Stimulated activated CD4-positive, alpha-beta T cell treated with anti-CD3 and anti-CD28 coated beads, Interleukin-12 subunit alpha, Interleukin-12 subunit beta, amount 100 ng/mL, for 4 hours (primary cell): Measurements from ENCODE around the gene TFDP3.

ENCODE experiments used
- DNase-seq: peaks from one replicate; pipeline ENCODE4 v3.0.0-alpha.2; 2020

Gene TFDP3, protein sequence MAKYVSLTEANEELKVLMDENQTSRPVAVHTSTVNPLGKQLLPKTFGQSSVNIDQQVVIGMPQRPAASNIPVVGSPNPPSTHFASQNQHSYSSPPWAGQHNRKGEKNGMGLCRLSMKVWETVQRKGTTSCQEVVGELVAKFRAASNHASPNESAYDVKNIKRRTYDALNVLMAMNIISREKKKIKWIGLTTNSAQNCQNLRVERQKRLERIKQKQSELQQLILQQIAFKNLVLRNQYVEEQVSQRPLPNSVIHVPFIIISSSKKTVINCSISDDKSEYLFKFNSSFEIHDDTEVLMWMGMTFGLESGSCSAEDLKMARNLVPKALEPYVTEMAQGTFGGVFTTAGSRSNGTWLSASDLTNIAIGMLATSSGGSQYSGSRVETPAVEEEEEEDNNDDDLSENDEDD

GRCh38 chrX:133218329-133218728 lies at the start of gene TFDP3:
TFDP3 (minus strand) TSS chrX:133218354; CDS start chrX:133218259, 95 bp downstream.
- no peak for DNase-seq

DNA sequence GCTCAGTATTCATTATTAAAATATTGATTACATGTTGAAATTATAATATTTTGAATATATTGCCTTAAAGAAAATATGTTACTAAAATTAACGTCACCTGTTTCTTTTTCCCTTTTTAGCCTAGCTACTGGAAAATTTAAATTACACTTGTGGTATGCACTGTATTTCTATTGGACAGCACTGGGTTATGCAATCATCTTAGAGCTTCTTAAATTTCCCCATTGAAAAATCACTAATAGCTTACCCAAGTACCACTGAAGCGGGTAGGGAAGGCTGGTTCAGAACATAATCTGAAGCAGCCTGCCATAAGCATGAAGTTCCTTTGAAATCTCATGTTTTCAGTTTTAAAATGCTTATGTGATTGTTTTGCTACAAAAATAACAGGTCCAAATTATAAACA lies 49.5 kb upstream of the TFDP3 start:
- DNase-seq, result no peak

- no peak for DNase-seq
These were observed 47.2 kb upstream of the TFDP3 start for GRCh38 chrX:133265331-133265730.

GRCh38 chrX:133258481-133258880 lies 40.3 kb upstream of the TFDP3 start:
- DNase-seq, result no peak

- DNase-seq, result no peak
These were observed 36.5 kb upstream of the TFDP3 start for GRCh38 chrX:133254666-133255065.

GRCh38 chrX:133251204-133251603 lies 33.0 kb upstream of the TFDP3 start:
- no peak for DNase-seq

DNA sequence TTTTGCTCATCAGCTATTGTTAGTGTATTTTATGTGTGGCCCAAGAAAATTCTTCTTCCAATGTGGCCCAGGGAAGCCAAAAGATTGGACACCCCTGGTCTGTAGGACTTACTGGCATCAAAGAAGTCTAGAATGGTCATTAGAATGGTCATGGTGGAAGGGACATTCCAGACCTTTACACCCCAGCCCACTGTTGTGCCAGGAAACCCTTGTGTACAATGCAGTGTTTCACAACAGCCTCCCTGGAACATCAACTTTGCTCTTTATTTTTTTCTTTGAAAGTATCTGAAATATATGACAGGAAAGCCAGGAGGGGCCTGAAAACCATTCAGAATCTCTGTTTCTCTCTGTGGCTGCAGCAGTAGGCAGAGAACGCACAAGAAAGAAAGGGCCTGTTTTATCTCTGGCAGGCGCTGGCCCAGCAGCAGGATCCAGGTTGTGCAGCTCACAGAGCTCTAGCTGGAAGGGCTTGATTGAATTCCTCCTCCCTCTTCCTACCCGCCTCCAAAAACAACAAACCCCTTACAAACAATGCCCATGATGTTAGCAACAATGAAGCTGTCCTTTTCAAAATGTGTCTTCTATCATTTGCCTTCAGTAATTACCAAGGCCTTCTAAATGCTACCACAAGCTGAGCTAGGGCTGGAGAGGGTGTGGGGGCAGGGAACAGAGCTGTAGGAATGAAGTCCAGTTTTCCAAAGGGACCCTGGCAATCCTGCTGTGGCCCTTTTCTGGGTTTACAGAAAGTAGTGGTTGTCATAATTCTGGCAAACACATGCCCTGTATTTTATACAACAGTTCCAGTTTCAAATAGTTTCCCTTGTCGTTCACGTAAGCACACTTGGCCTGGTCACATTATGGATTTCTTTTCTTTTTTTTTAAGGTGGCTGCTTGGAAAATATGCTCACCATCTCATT lies 32.3 kb upstream of the TFDP3 start:
- DNase-seq, result no peak

DNA sequence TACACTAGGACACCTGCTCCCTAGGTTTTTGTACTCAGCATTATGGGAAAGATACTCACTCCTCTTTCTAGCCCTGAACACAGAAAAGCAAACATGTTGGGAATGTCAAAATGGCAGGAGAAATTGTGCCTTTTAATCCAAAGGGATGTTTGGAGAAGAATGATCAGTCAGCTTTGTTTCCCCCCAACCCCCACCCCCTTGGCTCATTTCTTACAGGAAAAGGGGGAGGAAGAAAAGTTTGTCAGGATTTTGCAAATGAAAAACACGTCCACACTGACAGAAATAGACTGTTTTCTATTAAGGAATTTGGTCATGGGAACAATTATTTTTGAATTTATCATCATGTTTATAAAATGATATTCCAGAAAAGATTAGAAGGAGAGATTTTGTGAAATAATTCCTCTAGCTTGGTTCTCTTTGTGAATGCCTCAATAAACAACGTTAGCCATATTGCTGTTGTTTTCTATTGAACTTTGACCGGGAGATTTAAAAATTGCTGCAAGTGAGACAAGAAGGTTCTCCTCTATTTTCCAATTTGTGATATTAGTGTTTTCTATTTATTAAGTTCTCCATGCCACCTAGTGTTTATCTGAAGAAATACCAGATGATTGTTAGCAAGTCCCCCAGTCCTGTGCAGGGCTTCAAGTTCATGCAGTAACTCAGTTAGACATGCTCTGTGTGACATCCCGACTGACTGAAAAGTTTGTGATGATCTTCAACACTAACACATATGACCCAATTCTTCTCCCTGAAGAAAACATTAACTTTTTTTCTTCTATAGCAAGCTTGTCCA lies 31.3 kb upstream of the TFDP3 start:
- DNase-seq, result no peak

DNA sequence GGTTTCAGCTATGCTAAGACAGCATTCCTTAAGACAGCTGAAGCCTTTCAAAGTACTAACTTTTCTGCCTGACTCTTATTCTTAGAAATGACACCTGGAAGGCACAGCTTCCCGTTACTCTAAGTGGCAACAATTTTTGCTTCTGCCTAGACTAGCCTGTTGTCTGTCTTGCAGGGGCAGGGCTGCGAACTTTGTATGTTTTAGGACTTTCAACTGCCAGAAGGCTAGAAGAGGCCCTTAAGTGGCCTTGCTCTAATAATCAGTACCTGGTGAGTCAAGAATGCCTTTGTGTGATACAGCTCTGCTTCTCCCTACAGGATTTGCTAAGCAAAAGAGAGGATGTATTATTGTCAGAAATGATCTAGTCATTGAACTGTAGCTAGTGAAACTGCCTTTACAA lies 30.0 kb upstream of the TFDP3 start:
- no peak for DNase-seq

- no peak for DNase-seq
These were observed 28.8 kb upstream of the TFDP3 start for GRCh38 chrX:133246921-133247320.

GRCh38 chrX:133235830-133236229 lies 17.7 kb upstream of the TFDP3 start:
- no peak for DNase-seq

DNA sequence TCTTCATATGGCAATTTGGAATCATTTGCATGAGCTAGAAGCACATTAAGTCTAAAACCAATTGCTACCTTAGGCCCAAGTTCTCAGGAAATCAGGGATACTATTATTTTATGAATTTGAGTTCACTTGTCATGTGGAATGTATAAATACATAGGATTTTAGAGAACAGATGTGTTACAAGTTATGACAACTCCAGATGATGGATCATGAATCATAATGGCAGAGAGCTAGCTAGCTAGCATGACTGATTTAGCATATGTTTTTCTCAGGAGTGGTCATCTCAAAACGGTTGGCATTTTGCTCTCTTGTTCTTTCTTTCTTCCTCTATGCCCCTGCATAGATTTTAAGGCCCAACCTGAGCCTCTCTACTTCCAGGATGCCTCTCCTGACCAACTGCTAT lies 14.2 kb upstream of the TFDP3 start:
- DNase-seq, result no peak

GRCh38 chrX:133229361-133229760 lies 11.2 kb upstream of the TFDP3 start:
- no peak for DNase-seq

DNA sequence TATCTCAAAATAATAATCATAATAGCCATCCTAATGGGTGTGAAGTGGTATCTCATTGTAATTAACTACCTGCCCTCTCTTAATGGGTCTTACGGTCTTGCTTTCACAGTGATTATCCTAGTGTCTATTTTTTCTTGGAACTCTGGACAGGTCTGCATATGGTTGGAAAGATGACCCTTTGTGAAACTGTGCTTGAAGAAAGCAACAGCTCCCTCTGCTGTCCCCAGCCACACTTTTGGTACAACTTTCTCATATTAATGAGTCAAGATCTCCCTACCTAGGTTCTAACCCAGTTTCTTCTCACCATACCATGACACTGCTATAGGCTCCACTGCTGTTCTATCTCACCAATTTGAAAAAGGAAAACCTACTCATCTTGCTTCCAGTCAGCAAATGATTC lies 2.4 kb downstream of the TFDP3 start:
- no peak for DNase-seq

DNA sequence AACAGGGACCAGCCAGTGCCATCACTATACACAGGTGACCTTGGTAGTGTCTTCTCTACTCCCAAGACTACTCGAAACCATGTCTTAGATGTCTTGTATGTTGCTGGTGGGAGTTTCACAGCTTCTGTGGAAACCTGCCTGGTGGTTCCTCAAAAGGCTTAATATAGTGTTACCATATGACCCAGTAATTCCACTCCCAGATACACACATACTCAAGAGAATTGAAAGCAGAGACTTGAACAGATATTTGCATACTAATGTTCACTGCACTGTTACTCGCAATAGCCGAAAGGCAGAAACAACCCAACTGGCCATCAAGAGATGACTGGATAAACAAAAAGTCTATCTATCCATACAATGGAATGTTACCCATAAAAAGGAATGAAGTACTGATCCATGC lies 3.1 kb downstream of the TFDP3 start:
- no peak for DNase-seq

- no peak for DNase-seq
These were observed 3.9 kb downstream of the TFDP3 start for GRCh38 chrX:133214301-133214700.

- no peak for DNase-seq
These were observed 5.0 kb downstream of the TFDP3 start for GRCh38 chrX:133213117-133213516.

DNA sequence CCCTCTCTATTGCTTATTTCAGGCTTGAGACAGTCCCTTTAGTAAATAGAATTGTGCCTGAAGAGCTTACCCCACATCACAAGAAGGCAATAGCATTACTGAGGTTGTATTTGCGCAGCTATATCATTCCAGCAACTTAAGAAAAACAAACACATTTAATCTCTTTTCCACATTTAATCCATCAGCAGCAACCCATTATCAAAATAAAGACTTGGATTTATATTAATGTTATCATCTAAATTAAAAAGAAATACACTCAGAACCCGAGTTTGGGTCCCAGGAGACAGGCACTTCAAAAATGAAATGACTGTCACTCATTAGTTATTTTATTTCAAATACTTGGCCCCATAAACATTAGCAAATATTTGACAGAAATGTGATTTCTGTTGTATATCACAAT lies 10.4 kb downstream of the TFDP3 start:
- no peak for DNase-seq

DNA sequence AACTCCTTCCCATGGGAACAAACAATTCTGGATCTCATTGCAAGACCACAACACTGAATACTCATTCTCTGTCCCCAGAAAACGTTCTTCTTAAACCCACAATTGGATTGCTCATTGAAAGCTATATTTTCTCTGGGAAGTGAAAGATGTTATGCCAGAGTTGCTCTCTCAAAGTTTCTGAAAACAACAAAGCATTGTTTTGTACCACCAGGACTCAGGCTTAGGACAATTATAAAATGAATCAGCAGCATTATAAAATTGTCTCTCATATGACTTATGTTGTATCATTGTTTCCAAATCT lies 26.5 kb downstream of the TFDP3 start:
- DNase-seq, result no peak

DNA sequence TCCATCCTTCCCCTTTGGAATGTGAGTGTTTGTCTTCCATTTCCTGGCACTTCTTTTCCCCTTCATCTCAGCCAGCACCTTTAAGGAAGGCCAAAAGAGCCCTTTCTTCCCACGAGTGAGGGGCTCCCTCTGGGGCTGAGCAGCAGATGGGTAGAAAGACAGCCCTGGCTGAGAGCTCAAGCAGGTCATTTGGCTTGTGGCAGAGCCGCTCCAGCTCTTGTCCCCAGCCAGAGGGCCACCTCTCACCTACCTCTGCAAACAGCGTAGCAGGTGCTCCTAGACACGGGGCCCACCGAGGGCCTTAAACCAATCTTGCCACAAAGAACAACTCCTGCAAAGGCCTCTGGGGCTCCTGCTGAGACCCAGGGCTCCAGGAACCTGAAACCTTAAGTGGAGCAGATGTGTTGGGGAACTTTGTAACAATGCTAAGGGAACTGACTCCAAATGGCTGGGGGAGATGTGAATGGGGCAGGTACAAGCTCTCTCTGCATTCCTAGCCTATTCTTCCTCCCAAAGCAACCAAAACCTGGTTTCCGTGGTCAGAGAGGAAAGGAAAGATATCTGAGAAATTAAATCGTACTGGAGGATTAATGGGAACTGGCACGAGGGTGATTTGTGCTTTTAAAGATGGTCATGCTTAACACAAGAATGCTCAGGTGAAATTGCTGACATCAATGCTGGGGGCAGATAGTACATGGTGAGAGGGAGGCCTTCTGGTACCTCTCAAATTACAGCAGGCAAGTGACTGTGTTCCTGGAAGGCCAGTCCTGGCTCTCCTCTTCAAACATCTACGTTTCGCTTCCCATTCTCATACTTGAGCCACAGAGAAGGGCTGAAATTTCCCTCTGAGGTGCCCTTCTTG lies 27.0 kb downstream of the TFDP3 start:
- DNase-seq, result no peak

DNA sequence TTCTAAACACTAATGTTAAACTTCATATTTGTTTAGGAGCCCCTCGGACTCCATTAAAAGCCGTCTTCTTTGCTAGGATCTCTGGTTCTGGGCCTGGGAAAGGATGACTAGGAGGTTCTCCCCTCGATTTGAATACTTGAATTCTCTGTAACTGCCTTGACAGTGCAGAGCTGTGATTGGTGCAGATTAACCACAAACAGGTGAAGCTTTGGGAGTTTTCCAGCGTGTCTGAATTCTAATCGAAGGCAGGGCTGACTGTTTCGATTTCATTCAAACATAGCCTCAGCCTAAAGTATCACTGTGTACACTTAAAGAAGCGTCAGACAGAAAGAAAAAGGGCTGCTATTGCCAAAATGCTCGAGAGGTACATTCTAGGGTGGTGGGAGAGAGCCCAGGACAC lies 29.0 kb downstream of the TFDP3 start:
- no peak for DNase-seq

DNA sequence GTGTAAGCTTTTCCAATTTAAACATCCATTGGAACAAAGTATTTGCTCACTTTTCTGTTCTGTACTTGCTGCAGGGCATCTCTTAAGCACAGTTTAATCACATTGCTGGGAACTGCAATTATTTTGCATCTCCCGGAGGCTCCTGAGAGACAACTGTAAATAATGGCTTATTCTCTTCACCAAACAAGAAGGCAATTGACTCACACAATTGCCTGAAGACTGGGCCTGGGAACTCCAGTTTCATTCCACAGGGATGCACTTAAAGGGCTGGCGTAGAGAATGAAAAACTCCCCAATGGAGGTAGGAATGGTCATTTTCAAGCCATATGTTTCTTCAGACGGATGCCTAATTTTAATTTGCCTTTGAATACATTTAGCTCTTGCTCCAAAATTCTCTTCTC lies 29.5 kb downstream of the TFDP3 start:
- DNase-seq, result no peak

DNA sequence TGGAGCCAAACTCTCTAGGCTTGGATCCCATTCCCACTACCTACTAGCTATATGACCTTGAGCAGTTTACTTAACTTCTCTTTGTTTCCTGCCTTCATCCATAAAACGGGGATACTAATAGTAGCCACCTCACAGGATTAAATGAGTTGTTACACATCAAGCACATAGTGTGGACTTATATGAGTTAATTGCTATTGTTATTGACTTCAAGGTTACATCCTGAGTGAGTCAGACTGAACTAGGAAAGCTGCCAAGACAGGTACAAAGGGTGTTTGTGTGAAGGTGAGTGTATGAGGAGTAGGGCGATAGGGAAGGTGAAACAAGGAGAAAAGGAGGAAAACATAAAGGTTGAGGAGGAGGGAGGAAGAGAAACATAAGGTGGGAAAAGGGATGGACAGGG lies 32.2 kb downstream of the TFDP3 start:
- DNase-seq, result no peak
